SK-N-SH (cell line): ENCODE measurements around the gene NCAN.

Experiments used
- CHD2 ChIP-seq: fragments of 150-350 bp; IDR thresholded peaks from 2 replicates; pipeline ENCODE4 v1.6.1; 2018; ENCODE audit warnings: low read length; ENCODE audit not compliant: partially characterized antibody
- CTCF ChIP-seq: fragments of 200-600 bp; sonication (generic); IDR thresholded peaks from 2 replicates; pipeline ENCODE4 v1.6.1; 2017; ENCODE audit warnings: antibody characterized with exemption, mild to moderate bottlenecking, moderate library complexity
- EP300 ChIP-seq, 2 experiments: IDR thresholded peaks; 2 replicates each; pipeline versions ENCODE4 v1.4.0 to v1.6.1; 2012; ENCODE audit warnings: borderline replicate concordance in 1 of 2, low read depth in 1 of 2, low read length in 1 of 2
- MAX ChIP-seq: IDR thresholded peaks from 2 replicates; pipeline ENCODE4 v1.4.0; 2012; ENCODE audit warnings: low read depth
- MXI1 ChIP-seq: IDR thresholded peaks from 2 replicates; pipeline ENCODE4 v1.6.1; 2012; ENCODE audit warnings: mild to moderate bottlenecking, low read depth, low read length, improper control_type of control experiment
- POLR2AphosphoS5 ChIP-seq: IDR thresholded peaks from 2 replicates; pipeline ENCODE4 v1.6.1; 2012; ENCODE audit warnings: low read depth, low read length
- RAD21 ChIP-seq: IDR thresholded peaks from 2 replicates; pipeline ENCODE4 v1.6.1; 2012; ENCODE audit warnings: mild to moderate bottlenecking, low read length
- RCOR1 ChIP-seq: fragments of 150-350 bp; IDR thresholded peaks from 2 replicates; pipeline ENCODE4 v1.6.1; 2017; ENCODE audit warnings: antibody characterized with exemption, low read length
- SIN3A ChIP-seq: IDR thresholded peaks from 2 replicates; pipeline ENCODE4 v1.6.1; 2012; ENCODE audit warnings: low read depth, mild to moderate bottlenecking, low read length, moderate library complexity, borderline replicate concordance
- SMC3 ChIP-seq: IDR thresholded peaks from 2 replicates; pipeline ENCODE4 v1.6.1; 2012; ENCODE audit warnings: low read depth, low read length, improper control_type of control experiment
- TAF1 ChIP-seq: IDR thresholded peaks from 2 replicates; pipeline ENCODE4 v1.6.1; 2012; ENCODE audit warnings: low read depth, mild to moderate bottlenecking, low read length, moderate library complexity, borderline replicate concordance
- TCF12 ChIP-seq: IDR thresholded peaks from 2 replicates; pipeline ENCODE4 v1.4.0; 2012
- YY1 ChIP-seq: IDR thresholded peaks from 2 replicates; pipeline ENCODE4 v1.4.0; 2012; ENCODE audit warnings: low read depth, mild to moderate bottlenecking
- TF ChIP-seq, protein P1 (sequence below): IDR thresholded peaks from 2 replicates; pipeline ENCODE4 v1.4.0; 2012; ENCODE audit warnings: low read depth, borderline replicate concordance

GRCh38 chr19:19162495-19162894 is 49.3 kb upstream of the NCAN start:
- TF ChIP-seq POLR2AphosphoS5 (no peak), CTCF (no peak), SMC3 (no peak), MXI1 (no peak), RCOR1 (no peak), SIN3A (no peak), CHD2 (no peak), MAX (no peak), YY1 (no peak), TAF1 (no peak), TCF12 (no peak), EP300 (IDR thresholded peaks at IDR 0.05; ENCODE audit: borderline replicate concordance in 1 of 2, low read depth in 1 of 2, low read length in 1 of 2) (no peak), RAD21 (no peak)
- TF ChIP-seq, protein P1, sequence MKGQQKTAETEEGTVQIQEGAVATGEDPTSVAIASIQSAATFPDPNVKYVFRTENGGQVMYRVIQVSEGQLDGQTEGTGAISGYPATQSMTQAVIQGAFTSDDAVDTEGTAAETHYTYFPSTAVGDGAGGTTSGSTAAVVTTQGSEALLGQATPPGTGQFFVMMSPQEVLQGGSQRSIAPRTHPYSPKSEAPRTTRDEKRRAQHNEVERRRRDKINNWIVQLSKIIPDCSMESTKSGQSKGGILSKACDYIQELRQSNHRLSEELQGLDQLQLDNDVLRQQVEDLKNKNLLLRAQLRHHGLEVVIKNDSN: no peak
